ENCODE measurements around the gene PIK3CD.

PIK3CD gene

GRCh38 chr1:9731561-9731960 is 80.0 kb downstream of the PIK3CD start:
- no peak for TF ChIP-seq CTCF (IDR thresholded peaks at IDR 0.05; ENCODE audit: low read depth, low read length)
- DNase-seq (ENCODE audit: extremely low read depth, low read depth): no peak

- no peak for TF ChIP-seq CTCF (IDR thresholded peaks at IDR 0.05; ENCODE audit: low read depth, low read length)
- no peak for DNase-seq (ENCODE audit: extremely low read depth, low read depth)
These were observed 80.8 kb downstream of the PIK3CD start for GRCh38 chr1:9732123-9732971.

GRCh38 chr1:9733160-9733789 is 81.7 kb downstream of the PIK3CD start:
- TF ChIP-seq CTCF (IDR thresholded peaks at IDR 0.05; ENCODE audit: low read depth, low read length): no peak
- no peak for DNase-seq (ENCODE audit: extremely low read depth, low read depth)

- DNase-seq (ENCODE audit: extremely low read depth, low read depth): no peak
- TF ChIP-seq CTCF (IDR thresholded peaks at IDR 0.05; ENCODE audit: low read depth, low read length): no peak
These were observed 84.3 kb downstream of the PIK3CD start for GRCh38 chr1:9735800-9736199.

GRCh38 chr1:9736241-9736640 is 84.7 kb downstream of the PIK3CD start:
- no peak for TF ChIP-seq CTCF (IDR thresholded peaks at IDR 0.05; ENCODE audit: low read depth, low read length)
- DNase-seq (ENCODE audit: extremely low read depth, low read depth): no peak

GRCh38 chr1:9737057-9737456 is 85.5 kb downstream of the PIK3CD start:
- no peak for TF ChIP-seq CTCF (IDR thresholded peaks at IDR 0.05; ENCODE audit: low read depth, low read length)
- no peak for DNase-seq (ENCODE audit: extremely low read depth, low read depth)

- DNase-seq (ENCODE audit: extremely low read depth, low read depth): no peak
- no peak for TF ChIP-seq CTCF (IDR thresholded peaks at IDR 0.05; ENCODE audit: low read depth, low read length)
These were observed 86.1 kb downstream of the PIK3CD start for GRCh38 chr1:9737671-9738070.
